Measurements from ENCODE around the gene OR52K1. TPM values are rescaled to one million over a fixed set of nuclear protein-coding genes. Genes with fewer than 3 reads are reported as not detected.
A peak's percentile ranks its signal among the peaks of the same experiment; 100 is the strongest.

The OR52K1 gene
- polyA plus RNA-seq, 3 donors = 1.6 TPM; not detected in 2

GRCh38 chr11:4511282-4512245 is 29.1 kb downstream of the OR52K1 start:
- Mint-ChIP-seq H3K9me3 (peaks cover 0 to 14% (median 7%) of the 10 kb centered on the region in 7 donors), H3K27me3 (ENCODE audit: low read depth in 3 of 3) (peaks cover 3 to 10% (median 10%) of the 10 kb centered on the region in 3 donors), H3K4me1 (peaks cover 15% of the 10 kb centered on the region), H3K36me3 (peaks cover 0 to 2% of the 10 kb centered on the region in 2 donors), H3K27ac (peak overlapping the region in 1 of 7 donors; percentile 17), H3K4me3 (peak overlapping the region in 1 of 2 donors; percentile 39)
- 81% methylated on average over 4 of the region's 5 CpGs for WGBS (ENCODE audit: insufficient coverage)
- no peak overlapping the region for H3K4me3 ChIP-seq (replicated peaks in 1 of 3; ENCODE audit: low read depth in 2 of 3, low read length in 3 of 3)
- H2AFZ ChIP-seq (ENCODE audit: insufficient read depth, low read depth, low read length, poor library complexity, severe bottlenecking) = no peak overlapping the region
- H4K20me1 ChIP-seq (ENCODE audit: insufficient read depth, low read length) = no peaks in the 10 kb centered on the region
- no peaks in the 10 kb centered on the region for H3K27me3 ChIP-seq (ENCODE audit: control insufficient read depth in 2 of 2, insufficient read depth in 2 of 2, low read length in 2 of 2)
- no peak overlapping the region for H3K27ac ChIP-seq (ENCODE audit: low read depth in 1 of 2, low read length in 2 of 2)
- TF ChIP-seq CTCF (IDR thresholded peaks at IDR 0.05) = no peak
- H3K36me3 ChIP-seq (replicated peaks in 1 of 2; ENCODE audit: control insufficient read depth in 1 of 2, insufficient read depth in 2 of 2, low read length in 2 of 2) = no peaks in the 10 kb centered on the region
- H3K9me3 ChIP-seq (replicated peaks in 1 of 2; ENCODE audit: control insufficient read depth in 1 of 2, insufficient read depth in 1 of 2, low read length in 2 of 2) = no peaks in the 10 kb centered on the region
- H3K4me1 ChIP-seq (ENCODE audit: control insufficient read depth in 1 of 2, insufficient read depth in 2 of 2, low read length in 2 of 2) = peaks cover 8 to 10% of the 10 kb centered on the region in 2 donors
- intact Hi-C loops (cut with micrococcal nuclease) = no loop called here
- no peak overlapping the region for H3K9ac ChIP-seq (ENCODE audit: insufficient read depth, low read length, poor library complexity, severe bottlenecking)
- no peak overlapping the region for H3K4me2 ChIP-seq (replicated peaks; ENCODE audit: extremely low read depth, low read length, poor library complexity, severe bottlenecking)
- DNase-seq = no peak
- H3K79me2 ChIP-seq (ENCODE audit: insufficient read depth, low read length) = no peaks in the 10 kb centered on the region

DNA sequence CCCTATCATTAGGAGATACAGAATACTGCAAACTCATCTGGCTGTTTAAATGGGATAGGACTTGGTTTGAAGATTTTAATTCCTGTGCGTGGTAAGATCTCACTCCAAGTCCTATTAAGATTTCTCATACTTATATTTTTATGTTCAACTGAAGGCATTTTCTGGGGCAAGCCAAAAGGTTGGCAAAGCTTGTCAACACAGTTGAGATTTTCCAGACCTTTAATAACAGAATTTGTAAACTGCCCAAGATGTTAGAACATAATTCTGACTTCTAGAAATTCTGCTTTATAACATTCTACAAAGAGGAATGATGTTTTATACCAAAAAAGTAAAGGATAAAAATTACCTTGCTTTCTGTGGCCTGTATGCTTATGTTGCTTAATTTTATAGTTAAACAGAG is 31.8 kb downstream of the OR52K1 start:
- Mint-ChIP-seq H3K27ac (no peak overlapping the region), H3K9me3 (no peaks in the 10 kb centered on the region), H3K36me3 (no peaks in the 10 kb centered on the region), H3K4me1 (peaks cover 2% of the 10 kb centered on the region), H3K4me3 (no peak overlapping the region), H3K27me3 (ENCODE audit: low read depth in 3 of 3) (peaks cover 9 to 15% (median 11%) of the 10 kb centered on the region in 3 donors)
- Histone ChIP-seq H3K4me3 (replicated peaks in 1 of 3; ENCODE audit: low read depth in 2 of 3, low read length in 3 of 3) (no peak overlapping the region), H3K4me2 (replicated peaks; ENCODE audit: extremely low read depth, low read length, poor library complexity, severe bottlenecking) (no peak overlapping the region), H3K9me3 (replicated peaks in 1 of 2; ENCODE audit: control insufficient read depth in 1 of 2, insufficient read depth in 1 of 2, low read length in 2 of 2) (no peaks in the 10 kb centered on the region), H4K20me1 (ENCODE audit: insufficient read depth, low read length) (no peaks in the 10 kb centered on the region), H3K4me1 (ENCODE audit: control insufficient read depth in 1 of 2, insufficient read depth in 2 of 2, low read length in 2 of 2) (peaks cover under 1 to 2% of the 10 kb centered on the region in 2 donors), H3K9ac (ENCODE audit: insufficient read depth, low read length, poor library complexity, severe bottlenecking) (no peak overlapping the region), H3K79me2 (ENCODE audit: insufficient read depth, low read length) (no peaks in the 10 kb centered on the region), H2AFZ (ENCODE audit: insufficient read depth, low read depth, low read length, poor library complexity, severe bottlenecking) (no peak overlapping the region), H3K36me3 (replicated peaks in 1 of 2; ENCODE audit: control insufficient read depth in 1 of 2, insufficient read depth in 2 of 2, low read length in 2 of 2) (no peaks in the 10 kb centered on the region), H3K27me3 (ENCODE audit: control insufficient read depth in 2 of 2, insufficient read depth in 2 of 2, low read length in 2 of 2) (no peaks in the 10 kb centered on the region), H3K27ac (ENCODE audit: low read depth in 1 of 2, low read length in 2 of 2) (no peak overlapping the region)
- TF ChIP-seq CTCF (IDR thresholded peaks at IDR 0.05) = no peak
- no CpG with 5 or more reads among the region's 1 CpG for WGBS (ENCODE audit: insufficient coverage)
- intact Hi-C loops (cut with micrococcal nuclease) = no loop called here
- no peak for DNase-seq

All from CD14-positive monocyte (primary cell).